ENCODE data around the gene POFUT2. TPM values are rescaled to one million over a fixed set of nuclear protein-coding genes. Genes with fewer than 3 reads are reported as not detected.
A peak's percentile ranks its signal among the peaks of the same experiment; 100 is the strongest.
"Not testable (repeated sequence)": the region's sequence is repeated elsewhere in the genome, so short reads cannot be mapped to it uniquely, and the experiment has no call there.

The POFUT2 gene
- total RNA-seq, 2 experiments from 2014 or later: 11.7 to 12.4 TPM

DNA sequence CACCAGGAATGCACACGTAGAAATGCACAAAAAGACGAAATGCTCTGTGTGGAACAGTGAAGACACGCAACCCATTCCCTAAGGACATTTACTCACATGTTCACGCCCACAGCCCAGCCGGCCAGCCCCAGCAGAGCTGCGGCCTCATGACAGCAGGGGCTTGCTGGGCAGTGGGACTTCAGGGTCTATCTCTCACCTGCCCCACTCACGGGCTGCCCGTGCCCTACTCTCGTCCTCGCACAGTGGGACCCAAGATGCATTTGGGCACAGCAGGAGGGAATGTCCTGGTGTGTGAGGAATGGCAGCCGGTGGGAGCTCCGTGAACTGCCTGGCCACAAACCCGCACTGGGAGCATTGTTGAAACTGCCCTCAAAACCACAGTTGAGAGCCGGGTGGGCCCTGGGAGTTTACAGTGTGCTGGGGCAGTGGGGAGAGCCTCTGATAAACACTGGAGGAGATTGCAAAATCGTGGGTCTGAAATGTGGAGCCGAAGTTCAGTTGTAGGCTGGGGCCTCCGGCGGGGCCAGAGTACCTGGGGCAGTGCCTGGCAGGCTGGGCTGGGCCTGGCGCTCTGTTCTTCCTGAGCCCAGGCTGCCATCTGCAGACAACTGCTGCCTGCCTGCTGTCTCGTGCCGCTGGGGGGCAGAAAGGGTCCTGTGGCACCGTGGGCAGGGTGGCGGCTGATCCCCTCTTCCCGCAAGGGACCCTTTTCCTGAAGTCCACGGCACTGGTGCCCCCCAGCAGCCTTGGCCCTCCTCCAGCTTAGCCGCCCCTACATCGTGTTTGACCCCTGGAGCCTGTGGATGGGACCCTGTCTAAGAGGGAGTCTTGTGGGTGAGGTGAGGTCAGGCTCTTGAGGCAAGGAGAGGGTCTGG, 20.7 kb upstream of the POFUT2 start:
- POLR2A ChIA-PET: no interaction called here
- Mint-ChIP-seq H3K27ac (no peak overlapping the region), H3K4me1 (ENCODE audit: low read depth) (peaks cover 8% of the 10 kb centered on the region), H3K36me3 (ENCODE audit: low read depth) (no peaks in the 10 kb centered on the region), H3K27me3 (no peaks in the 10 kb centered on the region), H3K4me3 (no peak overlapping the region), H3K9me3 (no peaks in the 10 kb centered on the region)
- ATAC-seq (peak; percentile 11), DNase-seq (no peak)
- TF ChIP-seq CTCF (IDR thresholded peaks at IDR 0.05): no peak
- intact Hi-C loops (cut with micrococcal nuclease): no loop called here
- CTCF ChIA-PET: interaction anchor here (0.9 to 1.9 kb wide), 12 partner anchors 12 to 171 kb away, joined by 3 to 10 read pairs (median 4); partner anchors contain the start of gene POFUT2

DNA sequence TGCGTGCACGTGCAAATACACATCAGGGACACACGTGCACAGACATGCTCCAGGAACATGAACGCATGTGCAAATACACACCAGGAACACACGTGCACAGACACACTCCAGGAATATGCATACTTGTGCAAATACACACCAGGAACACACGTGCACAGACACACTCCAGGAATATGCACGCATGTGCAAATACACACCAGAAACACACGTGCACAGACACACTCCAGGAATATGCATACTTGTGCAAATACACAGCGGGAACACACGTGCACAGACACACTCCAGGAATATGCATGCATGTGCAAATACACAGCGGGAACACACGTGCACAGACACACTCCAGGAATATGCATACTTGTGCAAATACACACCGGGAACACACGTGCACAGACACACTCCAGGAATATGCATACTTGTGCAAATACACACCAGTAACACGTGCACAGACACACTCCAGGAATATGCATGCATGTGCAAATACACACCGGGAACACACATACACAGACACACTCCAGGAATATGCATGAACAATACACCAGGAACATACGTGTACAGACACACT, 20.0 kb upstream of the POFUT2 start:
- DNase-seq; H3K27ac Mint-ChIP-seq; H3K4me1 Mint-ChIP-seq (ENCODE audit: low read depth); H3K27me3 Mint-ChIP-seq; POLR2A ChIA-PET; intact Hi-C loops (cut with micrococcal nuclease); ATAC-seq; H3K4me3 Mint-ChIP-seq; H3K36me3 Mint-ChIP-seq (ENCODE audit: low read depth); H3K9me3 Mint-ChIP-seq: not testable (repeated sequence)
- CTCF ChIA-PET: interaction anchor here (1.7 to 1.9 kb wide), 2 partner anchors 15 to 16 kb away, joined by 4 to 9 read pairs; no protein-coding TSS in a partner anchor

DNA sequence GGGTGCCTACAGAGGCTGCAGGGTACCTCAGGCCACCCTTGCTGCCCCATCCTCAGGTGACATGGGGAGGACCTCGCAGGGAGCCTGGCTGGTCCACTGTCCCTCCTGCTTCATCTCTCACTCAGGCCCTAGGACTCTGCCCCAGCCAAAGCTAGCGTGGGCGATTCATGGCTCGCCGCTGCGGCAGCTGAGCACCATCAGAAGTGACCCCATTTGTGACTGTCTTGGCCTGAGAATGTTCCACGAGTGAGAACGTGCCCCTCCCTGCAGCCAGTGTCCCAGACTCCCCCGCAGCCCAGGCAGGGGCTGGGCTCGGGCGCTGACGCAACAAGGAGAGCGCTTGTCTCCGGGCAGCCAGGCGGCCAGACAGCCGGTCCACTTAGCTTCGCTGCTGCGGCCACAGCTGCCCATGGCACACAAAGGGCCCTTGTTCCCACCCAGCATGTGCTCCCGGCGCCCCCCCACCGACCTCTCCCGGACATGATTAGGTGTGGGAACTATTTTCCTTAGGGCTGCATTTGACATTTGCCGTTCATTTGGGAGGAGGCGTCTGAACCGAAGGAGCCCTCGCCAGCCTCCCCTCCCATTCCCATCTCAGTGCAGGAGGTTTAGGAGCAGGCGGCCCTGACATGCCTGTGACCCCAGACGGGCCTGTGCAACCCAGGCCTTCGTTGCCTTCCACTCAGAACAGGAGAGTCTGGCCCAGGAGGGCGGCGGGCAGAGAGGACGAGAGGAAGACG, 19.3 kb upstream of the POFUT2 start:
- Mint-ChIP-seq H3K4me3 (no peak overlapping the region), H3K36me3 (ENCODE audit: low read depth) (no peaks in the 10 kb centered on the region), H3K27ac (no peak overlapping the region), H3K9me3 (no peaks in the 10 kb centered on the region), H3K27me3 (no peaks in the 10 kb centered on the region), H3K4me1 (ENCODE audit: low read depth) (peaks cover 8% of the 10 kb centered on the region)
- no peak for TF ChIP-seq CTCF (IDR thresholded peaks at IDR 0.05)
- no peak for ATAC-seq
- intact Hi-C loops (cut with micrococcal nuclease): no loop called here
- POLR2A ChIA-PET: no interaction called here
- CTCF ChIA-PET: no interaction called here
- no peak for DNase-seq

- DNase-seq (no peak), ATAC-seq (no peak)
- Mint-ChIP-seq H3K4me1 (ENCODE audit: low read depth) (peaks cover 8% of the 10 kb centered on the region), H3K9me3 (no peaks in the 10 kb centered on the region), H3K4me3 (no peak overlapping the region), H3K27ac (no peak overlapping the region), H3K27me3 (no peaks in the 10 kb centered on the region), H3K36me3 (ENCODE audit: low read depth) (no peaks in the 10 kb centered on the region)
- POLR2A ChIA-PET: no interaction called here
- CTCF ChIA-PET: no interaction called here
- intact Hi-C loops (cut with micrococcal nuclease): no loop called here
- no peak for TF ChIP-seq CTCF (IDR thresholded peaks at IDR 0.05)
Measured at GRCh38 chr21:45306453-45306831, 18.7 kb upstream of the POFUT2 start.

DNA sequence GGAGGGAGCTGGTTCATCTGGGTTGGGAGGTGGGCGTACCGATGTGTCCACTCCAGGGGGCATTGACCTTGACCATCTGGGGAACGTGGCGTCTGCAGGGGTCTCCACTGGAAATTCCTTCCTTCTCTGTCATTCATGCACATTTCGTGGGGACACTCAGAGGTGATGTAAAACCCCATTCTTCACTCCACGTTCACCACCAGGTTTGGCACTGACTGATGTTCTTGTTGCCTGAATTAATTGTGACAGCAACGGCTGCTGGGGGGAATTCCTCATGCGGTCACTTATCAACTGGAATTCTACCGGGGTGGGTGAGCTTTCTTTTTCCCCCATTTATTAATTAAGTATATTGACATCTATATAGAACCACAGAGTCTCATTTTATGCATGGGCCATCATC, 18.1 kb upstream of the POFUT2 start:
- DNase-seq (no peak), ATAC-seq (no peak)
- H3K9me3 Mint-ChIP-seq: no peaks in the 10 kb centered on the region
- H3K4me3 Mint-ChIP-seq: no peak overlapping the region
- H3K27ac Mint-ChIP-seq: no peak overlapping the region
- CTCF ChIA-PET: no interaction called here
- POLR2A ChIA-PET: no interaction called here
- intact Hi-C loops (cut with micrococcal nuclease): no loop called here
- TF ChIP-seq CTCF (IDR thresholded peaks at IDR 0.05): no peak
- H3K4me1 Mint-ChIP-seq (ENCODE audit: low read depth): peaks cover 8% of the 10 kb centered on the region
- H3K36me3 Mint-ChIP-seq (ENCODE audit: low read depth): no peaks in the 10 kb centered on the region
- H3K27me3 Mint-ChIP-seq: no peaks in the 10 kb centered on the region
